HG02885 (cell line): ENCODE results near the gene SIRPA.

Experiments
- ATAC-seq: cut with Tn5 transposase; IDR thresholded peaks from one replicate; pipeline ENCODE4 v1.9.1; 2021; ENCODE audit warnings: mild to moderate bottlenecking; ENCODE audit not compliant: unreplicated experiment, poor library complexity

SIRPA gene

GRCh38 chr20:1868856-1869255 lies 26.4 kb upstream of the SIRPA start:
- no peak for ATAC-seq

GRCh38 chr20:1870323-1870722 lies 24.9 kb upstream of the SIRPA start:
- no peak for ATAC-seq

GRCh38 chr20:1870792-1871550 lies 24.2 kb upstream of the SIRPA start:
- peak; percentile 66 for ATAC-seq

GRCh38 chr20:1871807-1872458 lies 23.3 kb upstream of the SIRPA start:
- no peak for ATAC-seq

GRCh38 chr20:1872459-1873097 lies 22.6 kb upstream of the SIRPA start:
- ATAC-seq: no peak

GRCh38 chr20:1874450-1875182 lies 20.6 kb upstream of the SIRPA start:
- ATAC-seq: no peak

GRCh38 chr20:1875183-1875554 lies 20.0 kb upstream of the SIRPA start:
- ATAC-seq: no peak

GRCh38 chr20:1875762-1876161 lies 19.4 kb upstream of the SIRPA start:
- ATAC-seq: no peak

GRCh38 chr20:1876217-1876921 lies 18.8 kb upstream of the SIRPA start:
- no peak for ATAC-seq

- no peak for ATAC-seq
These were observed 18.1 kb upstream of the SIRPA start for GRCh38 chr20:1876975-1877608.

GRCh38 chr20:1877609-1878200 lies 17.5 kb upstream of the SIRPA start:
- no peak for ATAC-seq

- no peak for ATAC-seq
These were observed 15.8 kb upstream of the SIRPA start for GRCh38 chr20:1879369-1879768.

- no peak for ATAC-seq
These were observed 15.3 kb upstream of the SIRPA start for GRCh38 chr20:1879934-1880333.

- ATAC-seq: no peak
These were observed 14.5 kb upstream of the SIRPA start for GRCh38 chr20:1880529-1881239.

- no peak for ATAC-seq
These were observed 13.9 kb upstream of the SIRPA start for GRCh38 chr20:1881240-1881835.

GRCh38 chr20:1882026-1882425 lies 13.2 kb upstream of the SIRPA start:
- ATAC-seq: no peak

GRCh38 chr20:1883986-1884385 lies 11.2 kb upstream of the SIRPA start:
- ATAC-seq: no peak

- no peak for ATAC-seq
These were observed 10.0 kb upstream of the SIRPA start for GRCh38 chr20:1885254-1885653.
